Eye (tissue), 1 donor: Measurements from ENCODE around the gene NFRKB.
A peak's percentile ranks its signal among the peaks of the same experiment; 100 is the strongest.

Source experiments
- DNase-seq: peaks from one replicate; pipeline ENCODE4 v3.0.0-alpha.2; 2015

Gene NFRKB

DNA sequence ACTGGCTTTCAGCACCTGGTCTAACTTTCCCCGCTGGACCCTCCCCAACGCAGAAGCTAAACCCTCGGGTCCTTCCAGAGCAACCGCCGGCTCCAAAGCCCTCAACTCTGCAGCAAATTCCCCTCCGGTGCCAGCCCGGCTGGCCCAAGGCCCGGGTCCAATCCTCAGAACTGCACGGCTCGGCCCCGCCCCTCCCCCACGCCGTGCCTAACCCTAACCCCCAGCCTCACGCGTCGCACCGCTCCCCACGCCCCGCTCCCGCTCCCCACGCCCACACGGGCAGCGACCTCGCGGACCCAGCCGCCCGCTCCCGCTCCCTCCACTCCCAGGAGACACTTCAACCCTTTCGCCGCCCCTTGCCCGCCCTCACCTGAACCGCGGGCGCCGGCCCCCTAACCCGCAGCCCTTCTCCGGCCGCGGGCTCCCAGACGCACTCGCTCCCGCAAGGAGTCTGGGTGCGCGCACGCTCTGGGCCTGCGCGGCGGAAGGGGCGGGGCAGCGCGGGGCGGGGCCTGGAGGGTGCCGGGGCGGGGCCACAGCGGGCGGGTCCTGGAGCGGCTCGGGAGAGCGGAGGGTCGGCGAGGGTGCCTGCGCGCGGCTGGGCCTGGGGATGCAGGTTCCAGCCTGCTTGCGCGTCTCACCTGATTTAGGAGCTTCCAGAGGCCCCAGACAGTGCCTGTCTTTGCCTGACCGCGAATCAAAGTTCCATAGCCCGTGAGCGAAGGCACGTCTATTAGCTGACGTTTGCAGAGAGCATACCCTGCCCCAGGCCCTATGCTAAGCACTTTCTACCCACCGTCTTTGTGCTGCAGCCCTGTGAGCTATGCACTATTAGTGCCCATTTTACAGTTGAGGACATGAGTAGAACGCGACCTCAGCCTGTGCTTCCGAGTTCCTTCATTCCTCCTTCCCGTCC, at the start of gene NFRKB:
NFRKB (minus strand) TSS at position 453 of the 916 bp plus-strand sequence. CDS start 2,729 bp downstream, outside the sequence.
- DNase-seq, result peak; percentile 95

- no peak for DNase-seq
These were observed 49.3 kb upstream of the NFRKB start for GRCh38 chr11:129944696-129945095.

DNA sequence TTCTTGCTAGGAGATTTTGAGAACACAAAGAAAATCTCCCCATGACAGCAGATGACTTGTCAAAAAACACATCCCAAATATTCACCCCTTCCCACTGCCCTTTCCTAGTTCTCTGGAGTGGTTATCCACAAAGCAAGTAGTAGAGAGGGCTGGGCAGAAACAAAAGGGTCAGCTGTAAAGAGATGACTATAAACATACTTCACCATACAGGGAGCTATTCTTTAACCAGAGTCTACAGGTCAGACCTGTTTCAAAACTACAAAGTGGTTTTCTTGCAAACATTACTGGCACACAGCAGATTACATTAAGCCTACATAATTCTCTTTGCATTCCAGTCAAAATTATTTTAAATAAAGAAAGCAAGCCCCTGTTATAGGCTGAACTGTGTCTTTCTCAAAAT, 47.7 kb upstream of the NFRKB start:
- no peak for DNase-seq

DNA sequence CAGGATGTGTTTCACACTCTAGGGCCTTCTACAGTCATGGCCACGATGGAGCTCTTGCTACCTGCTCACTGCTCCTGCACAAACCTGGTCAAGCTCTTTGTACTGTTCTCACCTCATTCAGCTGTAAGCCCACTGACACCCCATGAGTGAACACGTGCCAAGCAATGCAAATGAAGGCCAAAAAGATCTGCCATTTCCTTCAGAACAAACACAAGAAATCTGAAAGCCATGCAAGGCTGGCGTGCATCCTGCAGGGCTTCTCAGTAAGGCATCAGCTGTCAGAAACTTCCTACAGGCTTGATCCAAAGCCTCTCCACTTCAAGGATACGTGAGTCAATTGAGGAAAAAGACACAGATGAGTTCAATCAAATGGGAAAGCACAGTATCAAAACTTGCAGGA, 44.1 kb upstream of the NFRKB start:
- no peak for DNase-seq

DNA sequence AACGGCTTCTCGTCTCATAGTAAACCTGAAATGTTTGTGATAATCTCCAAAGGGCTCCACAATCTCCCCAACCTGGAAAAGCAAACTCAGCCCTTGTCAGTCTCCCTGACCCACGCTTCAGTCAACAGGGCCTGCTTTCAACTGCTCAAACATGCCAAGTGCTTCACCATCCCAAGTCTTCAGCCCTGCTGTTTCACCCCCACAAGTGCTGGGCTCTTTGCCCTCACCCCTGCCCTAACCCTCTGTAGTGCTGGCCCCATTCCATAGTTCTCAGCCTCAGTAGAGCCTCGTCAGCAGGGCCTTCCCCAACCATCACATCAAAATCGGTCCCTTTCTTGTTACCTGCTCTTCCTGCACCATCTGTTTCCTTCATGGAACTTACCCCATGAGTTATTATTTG, 43.4 kb upstream of the NFRKB start:
- no peak for DNase-seq

- DNase-seq, result no peak
These were observed 42.3 kb upstream of the NFRKB start for GRCh38 chr11:129937592-129938238.

DNA sequence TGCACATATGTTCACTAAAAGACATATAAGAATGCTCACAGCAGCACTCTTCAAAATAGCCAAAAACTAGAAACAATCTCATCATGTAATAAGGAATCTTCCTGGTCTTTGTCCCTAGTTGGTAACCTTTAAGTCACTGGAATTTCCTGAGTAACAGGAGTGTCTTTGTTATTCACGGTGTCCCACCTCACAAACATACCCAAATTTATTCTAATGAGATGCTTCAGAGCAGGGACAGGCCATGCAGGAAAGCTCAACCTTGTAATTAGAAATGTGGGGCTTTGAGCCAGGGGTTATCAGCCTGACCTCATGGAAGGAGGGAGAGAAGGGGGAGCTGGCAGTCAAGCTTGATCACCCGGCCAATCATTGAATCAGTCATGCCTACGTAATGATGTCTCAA, 40.3 kb upstream of the NFRKB start:
- DNase-seq, result no peak

- no peak for DNase-seq
These were observed 38.5 kb upstream of the NFRKB start for GRCh38 chr11:129933891-129934290.

DNA sequence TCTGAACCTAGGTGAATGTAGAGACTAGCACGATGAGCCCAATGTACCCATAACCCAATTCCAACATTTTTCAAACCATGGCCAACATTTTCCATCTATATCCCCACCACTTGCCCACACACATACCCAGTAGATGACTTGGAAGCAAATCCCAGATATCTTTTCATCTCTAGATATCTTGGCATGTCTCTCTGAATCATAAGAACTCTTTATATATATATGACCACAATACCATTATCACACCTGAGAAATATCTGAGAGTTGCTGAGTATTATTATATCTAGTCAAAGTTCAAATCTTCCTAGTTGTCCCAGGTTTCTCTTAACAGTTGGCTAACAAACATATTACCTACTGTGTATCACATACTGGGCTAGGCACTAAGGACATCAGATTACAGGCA, 37.9 kb upstream of the NFRKB start:
- DNase-seq, result no peak

GRCh38 chr11:129932381-129933067, 37.1 kb upstream of the NFRKB start:
- DNase-seq, result no peak

- no peak for DNase-seq
These were observed 35.4 kb upstream of the NFRKB start for GRCh38 chr11:129930743-129931142.

GRCh38 chr11:129930296-129930695, 34.9 kb upstream of the NFRKB start:
- no peak for DNase-seq

GRCh38 chr11:129929721-129930120, 34.3 kb upstream of the NFRKB start:
- DNase-seq, result no peak

- DNase-seq, result no peak
These were observed 33.7 kb upstream of the NFRKB start for GRCh38 chr11:129928923-129929692.

GRCh38 chr11:129922674-129923073, 27.3 kb upstream of the NFRKB start:
- no peak for DNase-seq

GRCh38 chr11:129918361-129918760, 23.0 kb upstream of the NFRKB start:
- DNase-seq, result no peak

DNA sequence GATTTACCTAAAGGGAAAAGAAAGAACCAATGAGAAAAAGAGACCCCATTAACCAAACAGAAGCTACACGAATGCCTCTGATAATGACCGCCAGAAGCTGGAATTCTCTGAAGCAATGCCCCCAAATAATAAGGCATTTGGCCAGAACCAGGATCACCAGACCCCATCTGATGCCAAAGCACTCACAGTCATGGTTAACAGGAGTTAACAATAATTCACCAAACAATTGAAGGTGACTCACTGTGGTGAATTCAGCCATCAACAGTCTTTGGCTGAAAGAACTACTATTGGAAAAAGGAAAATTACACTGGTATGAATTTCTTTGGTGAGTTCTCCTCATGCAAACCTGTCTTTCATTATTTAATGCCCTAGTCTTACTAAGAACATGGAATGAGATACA, 21.9 kb upstream of the NFRKB start:
- no peak for DNase-seq

DNA sequence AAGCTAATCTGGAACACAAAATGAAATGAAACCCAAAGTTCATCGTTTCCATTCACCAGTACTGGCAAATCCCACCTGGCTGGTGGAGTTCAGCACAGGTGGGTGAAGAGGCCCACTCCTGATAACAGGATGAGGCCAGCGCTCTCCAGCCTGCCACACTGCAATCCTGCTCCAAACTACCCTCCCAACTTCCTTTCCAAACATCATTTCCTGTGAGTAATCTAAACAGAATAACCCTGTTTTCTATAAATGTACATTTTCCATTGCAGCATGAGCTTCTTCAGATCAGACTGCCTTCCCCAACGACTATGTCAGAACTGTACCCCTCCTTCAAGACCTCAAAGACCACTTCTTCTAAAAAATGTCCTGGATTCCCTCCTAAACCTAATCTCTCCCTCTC, 15.9 kb upstream of the NFRKB start:
- DNase-seq, result no peak

DNA sequence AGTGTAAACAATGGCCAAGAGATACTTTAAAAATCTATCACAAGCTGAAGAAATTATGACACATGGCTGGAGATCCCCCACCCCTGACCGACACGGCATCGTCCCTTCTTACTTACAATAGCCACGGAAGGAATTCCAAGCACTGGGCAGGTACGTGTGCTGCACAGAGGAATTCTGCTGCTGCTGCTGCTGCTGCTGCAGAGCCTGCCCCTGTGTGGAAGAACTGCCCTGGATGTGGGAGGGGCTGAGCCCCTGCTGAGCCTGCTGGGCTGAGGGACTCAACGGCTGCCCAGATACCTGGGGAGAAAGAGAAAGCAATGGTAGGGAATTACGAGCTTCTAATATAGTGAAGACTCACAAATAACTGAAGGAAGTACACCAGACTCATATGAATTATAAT, 15.0 kb upstream of the NFRKB start:
- no peak for DNase-seq

DNA sequence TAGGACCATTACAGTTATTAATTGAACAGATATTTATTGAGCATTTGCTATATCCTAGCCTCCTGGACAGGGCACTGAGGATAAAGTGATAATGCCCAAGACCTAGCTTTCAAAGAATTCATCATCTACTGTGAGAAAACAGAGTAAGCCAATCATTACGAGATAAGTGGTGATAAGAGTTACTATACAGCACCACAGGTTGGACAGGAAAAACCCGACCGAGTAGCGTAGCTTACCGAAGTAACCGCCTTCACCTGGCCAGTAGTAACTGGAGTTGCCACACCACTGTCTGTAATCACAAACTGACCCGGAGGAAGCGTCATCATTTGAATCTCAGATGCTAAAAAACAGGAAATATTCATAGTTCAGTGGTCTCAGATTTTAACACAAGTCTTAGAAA, 10.0 kb upstream of the NFRKB start:
- no peak for DNase-seq

DNA sequence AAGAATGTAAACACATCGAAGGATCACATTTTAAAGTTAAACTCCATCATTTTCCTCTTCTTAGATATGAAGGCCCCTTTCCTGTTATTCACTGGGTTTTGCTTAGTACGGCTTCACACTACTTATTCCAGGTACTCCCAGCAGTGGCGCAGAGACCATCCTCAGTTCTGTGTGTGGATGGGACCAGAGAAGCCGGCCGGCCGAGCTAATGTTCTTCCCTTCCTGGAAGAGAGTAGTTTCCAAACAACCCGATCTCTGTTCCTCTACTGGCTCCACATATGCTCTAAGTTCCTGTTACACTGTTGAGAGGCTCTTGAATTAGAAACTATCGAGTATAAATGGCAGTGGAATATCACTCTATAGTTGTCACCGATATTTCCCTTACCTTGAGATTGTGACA, 684 bp upstream of the NFRKB start:
- DNase-seq, result no peak

GRCh38 chr11:129894278-129895125, 876 bp downstream of the NFRKB start:
- no peak for DNase-seq
